Parathyroid adenoma (tissue), 2 donors: Measurements from ENCODE around the gene COG7.

Experiments used
- H2AFZ ChIP-seq: fragments of 300-600 bp; sonication (generic); one replicate; pipeline ENCODE4 v1.7.0; 2017; ENCODE audit warnings: antibody characterized with exemption, mild to moderate bottlenecking
- H3K27ac ChIP-seq: fragments of 300-600 bp; sonication (generic); one replicate; pipeline ENCODE4 v1.7.0; 2017
- H3K27me3 ChIP-seq: fragments of 300-600 bp; sonication (generic); one replicate; pipeline ENCODE4 v1.7.0; 2017; ENCODE audit warnings: low read length; ENCODE audit not compliant: control insufficient read depth, insufficient read depth
- H3K36me3 ChIP-seq: fragments of 300-600 bp; sonication (generic); one replicate; pipeline ENCODE4 v1.7.0; 2017; ENCODE audit warnings: low read length; ENCODE audit not compliant: control insufficient read depth, insufficient read depth
- H3K4me1 ChIP-seq: fragments of 300-600 bp; sonication (generic); one replicate; pipeline ENCODE4 v1.7.0; 2017; ENCODE audit warnings: control low read depth
- H3K4me2 ChIP-seq: fragments of 300-600 bp; sonication (generic); one replicate; pipeline ENCODE4 v1.7.0; 2017; ENCODE audit warnings: low read length
- H3K4me3 ChIP-seq: fragments of 300-600 bp; sonication (generic); one replicate; pipeline ENCODE4 v1.7.0; 2017; ENCODE audit warnings: low read depth, low read length
- H3K79me2 ChIP-seq: fragments of 300-600 bp; sonication (generic); one replicate; pipeline ENCODE4 v1.7.0; 2017; ENCODE audit warnings: control low read depth
- H3K9ac ChIP-seq: fragments of 300-600 bp; sonication (generic); one replicate; pipeline ENCODE4 v1.7.0; 2017; ENCODE audit warnings: mild to moderate bottlenecking
- H3K9me3 ChIP-seq: fragments of 300-600 bp; sonication (generic); one replicate; pipeline ENCODE4 v1.7.0; 2017; ENCODE audit warnings: low read length; ENCODE audit not compliant: control insufficient read depth
- CTCF ChIP-seq: fragments of 300-600 bp; sonication (generic); IDR thresholded peaks from one replicate; pipeline ENCODE4 v1.7.0; 2017; ENCODE audit warnings: antibody characterized with exemption, mild to moderate bottlenecking
- donor health status: primary hyperparathyroidism.

COG7 gene

GRCh38 chr16:23428351-23428750, 24.6 kb downstream of the COG7 start:
- no peak for TF ChIP-seq CTCF
- Histone ChIP-seq H3K9me3 (no peaks in the 10 kb centered on the region), H3K4me1 (no peaks in the 10 kb centered on the region), H3K27me3 (no peaks in the 10 kb centered on the region), H3K4me2 (no peak overlapping the region), H3K36me3 (no peaks in the 10 kb centered on the region), H2AFZ (no peak overlapping the region), H3K9ac (no peak overlapping the region), H3K79me2 (no peaks in the 10 kb centered on the region), H3K4me3 (no peak overlapping the region), H3K27ac (no peak overlapping the region)

DNA sequence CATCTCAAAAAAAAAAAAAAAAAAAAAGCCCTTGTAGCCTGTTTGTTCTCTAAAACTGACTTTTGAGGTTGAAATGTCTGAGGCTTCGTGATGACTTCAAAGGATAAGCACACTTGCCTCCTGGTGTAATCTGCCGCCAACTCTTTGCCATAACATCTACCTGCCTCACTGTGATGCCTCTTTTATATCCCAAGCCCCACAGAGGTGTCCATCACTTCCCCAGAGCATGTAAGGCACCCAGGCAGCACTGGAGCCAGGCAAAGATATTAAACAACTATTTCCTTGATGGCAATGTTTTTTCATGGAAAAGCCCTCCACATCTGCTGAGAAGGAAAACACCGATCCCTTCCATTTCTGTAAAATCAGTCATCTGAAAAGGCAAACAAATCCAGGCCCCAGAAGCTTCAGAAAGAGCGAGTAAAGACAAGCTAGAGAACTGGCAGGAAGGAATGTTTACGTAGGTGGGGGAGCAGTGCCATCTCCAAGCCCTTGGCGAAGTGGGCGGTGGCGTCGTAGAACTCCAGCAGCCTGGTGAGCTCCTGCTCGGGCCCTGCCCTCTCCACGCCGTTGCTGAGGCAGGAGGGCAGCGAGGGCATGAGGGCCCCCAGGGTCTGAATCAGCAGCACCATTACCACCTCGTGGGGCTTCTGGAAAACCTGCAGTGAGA, 28.6 kb downstream of the COG7 start:
- peak overlapping the region; percentile 66 for H3K27ac ChIP-seq
- H3K4me2 ChIP-seq, result no peak overlapping the region
- no peak for TF ChIP-seq CTCF
- H3K27me3 ChIP-seq, result no peaks in the 10 kb centered on the region
- H3K4me3 ChIP-seq, result no peak overlapping the region
- no peak overlapping the region for H3K9ac ChIP-seq
- no peaks in the 10 kb centered on the region for H3K36me3 ChIP-seq
- no peaks in the 10 kb centered on the region for H3K79me2 ChIP-seq
- H3K4me1 ChIP-seq, result no peaks in the 10 kb centered on the region
- H2AFZ ChIP-seq, result no peak overlapping the region
- H3K9me3 ChIP-seq, result no peaks in the 10 kb centered on the region

GRCh38 chr16:23423496-23424049, 29.4 kb downstream of the COG7 start:
- no peaks in the 10 kb centered on the region for H3K4me1 ChIP-seq

DNA sequence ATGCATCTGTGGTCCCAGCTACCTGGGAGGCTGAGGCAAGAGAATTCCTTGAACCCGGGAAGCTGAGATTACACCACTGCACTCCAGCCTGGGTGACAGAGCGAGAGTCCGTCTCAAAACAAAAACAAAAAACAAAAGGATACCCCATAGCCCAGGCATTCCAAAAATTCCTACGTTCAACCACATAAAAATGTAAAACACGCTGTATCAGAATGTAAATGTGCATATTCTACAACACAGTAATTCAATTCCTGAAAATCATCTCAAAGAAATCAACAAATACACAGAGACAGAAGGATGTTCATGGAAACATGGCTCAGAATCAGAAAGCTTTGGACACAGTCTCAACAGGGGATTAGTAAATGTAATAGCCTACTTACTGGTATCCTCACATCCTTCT, 33.0 kb downstream of the COG7 start:
- no peak for TF ChIP-seq CTCF
- Histone ChIP-seq H3K9ac (no peak overlapping the region), H3K27ac (no peak overlapping the region), H3K4me2 (no peak overlapping the region), H3K36me3 (no peaks in the 10 kb centered on the region), H3K9me3 (no peaks in the 10 kb centered on the region), H3K4me1 (no peaks in the 10 kb centered on the region), H2AFZ (no peak overlapping the region), H3K79me2 (no peaks in the 10 kb centered on the region), H3K4me3 (no peak overlapping the region), H3K27me3 (no peaks in the 10 kb centered on the region)

More at GRCh38 chr16:23423496-23424049, 29.4 kb downstream of the COG7 start:
- no peak overlapping the region for H3K4me2 ChIP-seq
- H3K4me3 ChIP-seq, result no peak overlapping the region
- no peaks in the 10 kb centered on the region for H3K27me3 ChIP-seq
- H3K36me3 ChIP-seq, result no peaks in the 10 kb centered on the region
- no peak overlapping the region for H2AFZ ChIP-seq
- peak overlapping the region; percentile 66 for H3K27ac ChIP-seq
- no peak for TF ChIP-seq CTCF
- H3K9me3 ChIP-seq, result no peaks in the 10 kb centered on the region
- H3K9ac ChIP-seq, result no peak overlapping the region
- no peaks in the 10 kb centered on the region for H3K79me2 ChIP-seq

GRCh38 chr16:23416816-23417215, 36.2 kb downstream of the COG7 start:
- no peaks in the 10 kb centered on the region for H3K27me3 ChIP-seq
- no peak overlapping the region for H3K9ac ChIP-seq
- H3K4me2 ChIP-seq, result no peak overlapping the region
- no peak for TF ChIP-seq CTCF
- no peaks in the 10 kb centered on the region for H3K36me3 ChIP-seq
- no peak overlapping the region for H3K27ac ChIP-seq
- H3K4me1 ChIP-seq, result no peaks in the 10 kb centered on the region
- H3K79me2 ChIP-seq, result no peaks in the 10 kb centered on the region
- no peaks in the 10 kb centered on the region for H3K9me3 ChIP-seq
- no peak overlapping the region for H2AFZ ChIP-seq
- no peak overlapping the region for H3K4me3 ChIP-seq
